ENCODE results near the gene HMGCR. TPM values are rescaled to one million over a fixed set of nuclear protein-coding genes. Genes with fewer than 3 reads are reported as not detected.

Gene HMGCR
- total and polyA plus RNA-seq, 4 donors: 12.4 to 237 (median 77.1) TPM

GRCh38 chr5:75335486-75335885, 1.5 kb upstream of the HMGCR start:
- no peaks in the 10 kb centered on the region for H3K27me3 ChIP-seq (ENCODE audit: control insufficient read depth in 4 of 4, insufficient read depth in 4 of 4, low read length in 3 of 4)
- no peak for DNase-seq (ENCODE audit: low spot score)
- TF ChIP-seq, protein P1, sequence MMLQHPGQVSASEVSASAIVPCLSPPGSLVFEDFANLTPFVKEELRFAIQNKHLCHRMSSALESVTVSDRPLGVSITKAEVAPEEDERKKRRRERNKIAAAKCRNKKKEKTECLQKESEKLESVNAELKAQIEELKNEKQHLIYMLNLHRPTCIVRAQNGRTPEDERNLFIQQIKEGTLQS (IDR thresholded peaks at IDR 0.05): no peak
- TF ChIP-seq FOXA2 (IDR thresholded peaks at IDR 0.05): no peak
- TF ChIP-seq, protein P2, sequence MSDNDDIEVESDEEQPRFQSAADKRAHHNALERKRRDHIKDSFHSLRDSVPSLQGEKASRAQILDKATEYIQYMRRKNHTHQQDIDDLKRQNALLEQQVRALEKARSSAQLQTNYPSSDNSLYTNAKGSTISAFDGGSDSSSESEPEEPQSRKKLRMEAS (IDR thresholded peaks at IDR 0.05): no peak
- TF ChIP-seq FOXA1 (IDR thresholded peaks at IDR 0.05): no peak
- TF ChIP-seq NR2F2 (IDR thresholded peaks at IDR 0.05): no peak
- TF ChIP-seq HNF4G (IDR thresholded peaks at IDR 0.05): no peak
- TF ChIP-seq, protein P3, sequence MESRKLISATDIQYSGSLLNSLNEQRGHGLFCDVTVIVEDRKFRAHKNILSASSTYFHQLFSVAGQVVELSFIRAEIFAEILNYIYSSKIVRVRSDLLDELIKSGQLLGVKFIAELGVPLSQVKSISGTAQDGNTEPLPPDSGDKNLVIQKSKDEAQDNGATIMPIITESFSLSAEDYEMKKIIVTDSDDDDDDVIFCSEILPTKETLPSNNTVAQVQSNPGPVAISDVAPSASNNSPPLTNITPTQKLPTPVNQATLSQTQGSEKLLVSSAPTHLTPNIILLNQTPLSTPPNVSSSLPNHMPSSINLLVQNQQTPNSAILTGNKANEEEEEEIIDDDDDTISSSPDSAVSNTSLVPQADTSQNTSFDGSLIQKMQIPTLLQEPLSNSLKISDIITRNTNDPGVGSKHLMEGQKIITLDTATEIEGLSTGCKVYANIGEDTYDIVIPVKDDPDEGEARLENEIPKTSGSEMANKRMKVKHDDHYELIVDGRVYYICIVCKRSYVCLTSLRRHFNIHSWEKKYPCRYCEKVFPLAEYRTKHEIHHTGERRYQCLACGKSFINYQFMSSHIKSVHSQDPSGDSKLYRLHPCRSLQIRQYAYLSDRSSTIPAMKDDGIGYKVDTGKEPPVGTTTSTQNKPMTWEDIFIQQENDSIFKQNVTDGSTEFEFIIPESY (IDR thresholded peaks at IDR 0.05): no peak
- TF ChIP-seq RAD21 (IDR thresholded peaks at IDR 0.05): no peak
- no peak for TF ChIP-seq EGR1 (IDR thresholded peaks at IDR 0.05; ENCODE audit: low read depth in 2 of 2)
- TF ChIP-seq HNF4A (conservative IDR thresholded peaks at IDR 0.05): no peak
- TF ChIP-seq JUND (IDR thresholded peaks at IDR 0.05): no peak
- TF ChIP-seq TAF1 (conservative IDR thresholded peaks at IDR 0.05): no peak
- TF ChIP-seq, protein P4, sequence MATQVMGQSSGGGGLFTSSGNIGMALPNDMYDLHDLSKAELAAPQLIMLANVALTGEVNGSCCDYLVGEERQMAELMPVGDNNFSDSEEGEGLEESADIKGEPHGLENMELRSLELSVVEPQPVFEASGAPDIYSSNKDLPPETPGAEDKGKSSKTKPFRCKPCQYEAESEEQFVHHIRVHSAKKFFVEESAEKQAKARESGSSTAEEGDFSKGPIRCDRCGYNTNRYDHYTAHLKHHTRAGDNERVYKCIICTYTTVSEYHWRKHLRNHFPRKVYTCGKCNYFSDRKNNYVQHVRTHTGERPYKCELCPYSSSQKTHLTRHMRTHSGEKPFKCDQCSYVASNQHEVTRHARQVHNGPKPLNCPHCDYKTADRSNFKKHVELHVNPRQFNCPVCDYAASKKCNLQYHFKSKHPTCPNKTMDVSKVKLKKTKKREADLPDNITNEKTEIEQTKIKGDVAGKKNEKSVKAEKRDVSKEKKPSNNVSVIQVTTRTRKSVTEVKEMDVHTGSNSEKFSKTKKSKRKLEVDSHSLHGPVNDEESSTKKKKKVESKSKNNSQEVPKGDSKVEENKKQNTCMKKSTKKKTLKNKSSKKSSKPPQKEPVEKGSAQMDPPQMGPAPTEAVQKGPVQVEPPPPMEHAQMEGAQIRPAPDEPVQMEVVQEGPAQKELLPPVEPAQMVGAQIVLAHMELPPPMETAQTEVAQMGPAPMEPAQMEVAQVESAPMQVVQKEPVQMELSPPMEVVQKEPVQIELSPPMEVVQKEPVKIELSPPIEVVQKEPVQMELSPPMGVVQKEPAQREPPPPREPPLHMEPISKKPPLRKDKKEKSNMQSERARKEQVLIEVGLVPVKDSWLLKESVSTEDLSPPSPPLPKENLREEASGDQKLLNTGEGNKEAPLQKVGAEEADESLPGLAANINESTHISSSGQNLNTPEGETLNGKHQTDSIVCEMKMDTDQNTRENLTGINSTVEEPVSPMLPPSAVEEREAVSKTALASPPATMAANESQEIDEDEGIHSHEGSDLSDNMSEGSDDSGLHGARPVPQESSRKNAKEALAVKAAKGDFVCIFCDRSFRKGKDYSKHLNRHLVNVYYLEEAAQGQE (IDR thresholded peaks at IDR 0.05): no peak
- H3K4me3 ChIP-seq (ENCODE audit: low read depth in 1 of 3, low read length in 3 of 3): no peak overlapping the region
- no peak overlapping the region for H3K27ac ChIP-seq (ENCODE audit: low read depth in 1 of 2, low read length in 2 of 2)
- H3K9me3 ChIP-seq (ENCODE audit: control insufficient read depth in 4 of 4, low read length in 3 of 4): no peaks in the 10 kb centered on the region
- WGBS: 75% methylated on average over 2 of the region's 2 CpGs
- no peaks in the 10 kb centered on the region for H3K36me3 ChIP-seq (ENCODE audit: control insufficient read depth in 4 of 4, insufficient read depth in 3 of 4, low read depth in 1 of 4, low read length in 3 of 4)
- no peak overlapping the region for H3K9ac ChIP-seq (ENCODE audit: low read depth in 1 of 2, low read length in 2 of 2)
- H3K4me1 ChIP-seq (ENCODE audit: control insufficient read depth in 4 of 4, insufficient read depth in 4 of 4, low read length in 3 of 4): peaks cover 0 to 48% (median 28%) of the 10 kb centered on the region in 4 donors

- Histone ChIP-seq H3K27me3 (ENCODE audit: control insufficient read depth in 4 of 4, insufficient read depth in 4 of 4, low read length in 3 of 4) (no peaks in the 10 kb centered on the region), H3K4me3 (ENCODE audit: low read depth in 1 of 3, low read length in 3 of 3) (peak overlapping the region; percentile 68 to 82 (median 81)), H3K9ac (ENCODE audit: low read depth in 1 of 2, low read length in 2 of 2) (peak overlapping the region; percentile 45 to 90), H3K36me3 (ENCODE audit: control insufficient read depth in 4 of 4, insufficient read depth in 3 of 4, low read depth in 1 of 4, low read length in 3 of 4) (no peaks in the 10 kb centered on the region), H3K4me1 (ENCODE audit: control insufficient read depth in 4 of 4, insufficient read depth in 4 of 4, low read length in 3 of 4) (peaks cover 0 to 50% (median 29%) of the 10 kb centered on the region in 4 donors), H3K9me3 (ENCODE audit: control insufficient read depth in 4 of 4, low read length in 3 of 4) (no peaks in the 10 kb centered on the region), H3K27ac (ENCODE audit: low read depth in 1 of 2, low read length in 2 of 2) (peak overlapping the region; percentile 95 to 96)
- WGBS: 11% methylated on average over 12 of the region's 12 CpGs
- DNase-seq (ENCODE audit: low spot score): no peak
- TF ChIP-seq, protein P1 (IDR thresholded peaks at IDR 0.05): no peak
- TF ChIP-seq YY1 (IDR thresholded peaks at IDR 0.05) (no peak), JUND (IDR thresholded peaks at IDR 0.05) (no peak), GABPA (IDR thresholded peaks at IDR 0.05 in 1 of 2, conservative IDR thresholded peaks at IDR 0.05 in 1 of 2) (no peak), HNF4G (IDR thresholded peaks at IDR 0.05) (no peak), TAF1 (conservative IDR thresholded peaks at IDR 0.05) (no peak), HNF4A (conservative IDR thresholded peaks at IDR 0.05) (no peak), EGR1 (IDR thresholded peaks at IDR 0.05; ENCODE audit: low read depth in 2 of 2) (no peak), FOXA1 (IDR thresholded peaks at IDR 0.05) (peak; percentile 62), RXRA (IDR thresholded peaks at IDR 0.05) (no peak)
- TF ChIP-seq, protein P4 (IDR thresholded peaks at IDR 0.05): no peak
- TF ChIP-seq, protein P2 (IDR thresholded peaks at IDR 0.05): no peak
- TF ChIP-seq, protein P3 (IDR thresholded peaks at IDR 0.05): no peak
Measured at GRCh38 chr5:75335952-75336614, 937 bp upstream of the HMGCR start.
